Brain pericyte (primary cell): ENCODE results near the gene SOX6.

ENCODE experiments used
- DNase-seq: peaks from one replicate; pipeline ENCODE4 v3.0.0-alpha.2; 2012; ENCODE audit warnings: low read depth, low spot score

SOX6 gene

GRCh38 chr11:16276251-16276650, 80.1 kb downstream of the SOX6 start:
- DNase-seq: no peak

GRCh38 chr11:16271258-16271657, 85.1 kb downstream of the SOX6 start:
- no peak for DNase-seq

GRCh38 chr11:16266021-16266420, 90.3 kb downstream of the SOX6 start:
- DNase-seq: no peak

- no peak for DNase-seq
These were observed 91.3 kb downstream of the SOX6 start for GRCh38 chr11:16265022-16265421.

GRCh38 chr11:16262645-16262955, 93.7 kb downstream of the SOX6 start:
- DNase-seq: no peak

GRCh38 chr11:16261836-16262644, 94.3 kb downstream of the SOX6 start:
- DNase-seq: no peak

- no peak for DNase-seq
These were observed 104.0 kb downstream of the SOX6 start for GRCh38 chr11:16252373-16252772.

- no peak for DNase-seq
These were observed 108.1 kb downstream of the SOX6 start for GRCh38 chr11:16248248-16248647.

- DNase-seq: no peak
These were observed 113.5 kb downstream of the SOX6 start for GRCh38 chr11:16242806-16243205.

- DNase-seq: no peak
These were observed 115.7 kb downstream of the SOX6 start for GRCh38 chr11:16240687-16241086.

GRCh38 chr11:16239141-16240105, 116.9 kb downstream of the SOX6 start:
- DNase-seq: no peak

- DNase-seq: no peak
These were observed 130.1 kb downstream of the SOX6 start for GRCh38 chr11:16226245-16226644.

- no peak for DNase-seq
These were observed 130.7 kb downstream of the SOX6 start for GRCh38 chr11:16225623-16226022.

GRCh38 chr11:16223558-16223957, 132.8 kb downstream of the SOX6 start:
- no peak for DNase-seq

- no peak for DNase-seq
These were observed 138.7 kb downstream of the SOX6 start for GRCh38 chr11:16217631-16218030.

GRCh38 chr11:16216831-16217230, 139.5 kb downstream of the SOX6 start:
- no peak for DNase-seq

- DNase-seq: no peak
These were observed 141.0 kb downstream of the SOX6 start for GRCh38 chr11:16215352-16215751.

GRCh38 chr11:16211407-16211806, 144.9 kb downstream of the SOX6 start:
- no peak for DNase-seq

GRCh38 chr11:16204261-16204660, 152.1 kb downstream of the SOX6 start:
- DNase-seq: no peak

GRCh38 chr11:16195651-16196050, 160.7 kb downstream of the SOX6 start:
- DNase-seq: peak; percentile 76

GRCh38 chr11:16194566-16194965, 161.8 kb downstream of the SOX6 start:
- no peak for DNase-seq

GRCh38 chr11:16193897-16194381, 162.4 kb downstream of the SOX6 start:
- DNase-seq: no peak

- no peak for DNase-seq
These were observed 164.5 kb downstream of the SOX6 start for GRCh38 chr11:16191868-16192240.
